CD14-positive monocyte (primary cell): ENCODE data around the gene LDLRAD4. TPM values are rescaled to one million over a fixed set of nuclear protein-coding genes. Genes with fewer than 3 reads are reported as not detected.

ENCODE experiments used
- DNase-seq, 3 donors: peaks; one replicate each; pipeline ENCODE4 v3.0.0-alpha.2; 2011 to 2022
- H2AFZ ChIP-seq: 2 replicates; pipeline ENCODE4 v1.6.0; 2012; ENCODE audit warnings: mild to moderate bottlenecking, low read depth, low read length, inconsistent platforms; ENCODE audit not compliant: insufficient read depth, poor library complexity, severe bottlenecking
- H3K27ac ChIP-seq, 2 donors: 1 replicate in 1 of 2; 2 replicates in 1 of 2; pipeline ENCODE4 v1.5.1; 2012 to 2013; ENCODE audit warnings: low read length in 2 of 2, control low read depth in 1 of 2, inconsistent platforms in 1 of 2, low read depth in 1 of 2, mild to moderate bottlenecking in 1 of 2
- H3K27me3 ChIP-seq, 2 donors: one replicate each; pipeline versions ENCODE4 v1.6.0 to v1.6.1; 2011 to 2013; ENCODE audit warnings: low read length in 2 of 2; ENCODE audit not compliant: control insufficient read depth in 2 of 2, insufficient read depth in 2 of 2
- H3K36me3 ChIP-seq, 2 donors: replicated peaks in 1 of 2; 1 replicate in 1 of 2; 2 replicates in 1 of 2; pipeline versions ENCODE4 v1.5.1 to v1.6.1; 2012 to 2013; ENCODE audit warnings: low read length in 2 of 2, control low read depth in 1 of 2, inconsistent platforms in 1 of 2, mild to moderate bottlenecking in 1 of 2; ENCODE audit not compliant: insufficient read depth in 2 of 2, control insufficient read depth in 1 of 2
- H3K4me1 ChIP-seq, 2 donors: 1 replicate in 1 of 2; 2 replicates in 1 of 2; pipeline versions ENCODE4 v1.5.1 to v1.6.1; 2012 to 2013; ENCODE audit warnings: low read length in 2 of 2, control low read depth in 1 of 2, inconsistent platforms in 1 of 2, mild to moderate bottlenecking in 1 of 2, moderate library complexity in 1 of 2; ENCODE audit not compliant: insufficient read depth in 2 of 2, control insufficient read depth in 1 of 2
- H3K4me2 ChIP-seq: replicated peaks from 2 replicates; pipeline ENCODE3; 2012; ENCODE audit warnings: low read length, moderate library complexity, mild to moderate bottlenecking; ENCODE audit not compliant: poor library complexity, severe bottlenecking; ENCODE audit errors: extremely low read depth
- H3K4me3 ChIP-seq, 3 experiments: fragments of 200-600 bp in 1 of 3; sonication (generic) in 1 of 3; replicated peaks in 1 of 3; 1 replicate in 2 of 3; 2 replicates in 1 of 3; pipeline ENCODE4 v1.5.1; 2011 to 2013; ENCODE audit warnings: low read length in 3 of 3, mild to moderate bottlenecking in 3 of 3, control low read depth in 2 of 3, low read depth in 2 of 3, inconsistent platforms in 1 of 3, moderate library complexity in 1 of 3
- H3K79me2 ChIP-seq: 2 replicates; pipeline ENCODE4 v1.6.0; 2012; ENCODE audit warnings: mild to moderate bottlenecking, control low read depth, inconsistent platforms, low read length, moderate library complexity; ENCODE audit not compliant: insufficient read depth
- H3K9ac ChIP-seq: 2 replicates; pipeline ENCODE4 v1.6.0; 2017; ENCODE audit warnings: low read length, mild to moderate bottlenecking; ENCODE audit not compliant: insufficient read depth, poor library complexity, severe bottlenecking
- H3K9me3 ChIP-seq, 2 donors: replicated peaks in 1 of 2; 1 replicate in 1 of 2; 2 replicates in 1 of 2; pipeline versions ENCODE4 v1.5.1 to v1.6.1; 2012 to 2013; ENCODE audit warnings: low read length in 2 of 2, control low read depth in 1 of 2; ENCODE audit not compliant: control insufficient read depth in 1 of 2, insufficient read depth in 1 of 2
- H4K20me1 ChIP-seq: 2 replicates; pipeline ENCODE4 v1.6.0; 2012; ENCODE audit warnings: mild to moderate bottlenecking, low read length, control low read depth, moderate library complexity; ENCODE audit not compliant: insufficient read depth
- H3K27ac Mint-ChIP-seq, 7 donors: one replicate each; pipeline ENCODE4 v1.8.0; 2020; ENCODE audit warnings: mild to moderate bottlenecking in 7 of 7, mixed read lengths in 7 of 7, moderate library complexity in 6 of 7, inconsistent platforms in 2 of 7
- H3K27me3 Mint-ChIP-seq, 3 donors: one replicate each; pipeline ENCODE4 v1.8.0; 2021 to 2022; ENCODE audit warnings: low read depth in 3 of 3, mild to moderate bottlenecking in 3 of 3, mixed read lengths in 3 of 3, moderate library complexity in 3 of 3, inconsistent platforms in 1 of 3
- H3K36me3 Mint-ChIP-seq, 2 donors: one replicate each; pipeline ENCODE4 v1.8.0; 2020; ENCODE audit warnings: mixed read lengths in 2 of 2, inconsistent platforms in 1 of 2, mild to moderate bottlenecking in 1 of 2
- H3K4me1 Mint-ChIP-seq: one replicate; pipeline ENCODE4 v1.8.0; 2020; ENCODE audit warnings: mild to moderate bottlenecking, mixed read lengths
- H3K4me3 Mint-ChIP-seq, 2 donors: one replicate each; pipeline ENCODE4 v1.8.0; 2020; ENCODE audit warnings: mild to moderate bottlenecking in 2 of 2, mixed read lengths in 2 of 2, moderate library complexity in 1 of 2
- H3K9me3 Mint-ChIP-seq, 7 donors: one replicate each; pipeline ENCODE4 v1.8.0; 2020 to 2022; ENCODE audit warnings: mixed read lengths in 7 of 7, mild to moderate bottlenecking in 6 of 7, moderate library complexity in 6 of 7, inconsistent platforms in 2 of 7
- CTCF ChIP-seq: fragments of 200-600 bp; IDR thresholded peaks from one replicate; pipeline ENCODE4 v1.8.0; 2022; ENCODE audit warnings: antibody characterized with exemption, mild to moderate bottlenecking
- WGBS: methylation state at CpG from one replicate; pipeline ENCODE4 v1.1.5; 2013; ENCODE audit warnings: missing lambda C conversion rate; ENCODE audit not compliant: insufficient coverage; 5-methylcytosine and 5-hydroxymethylcytosine counted together
- intact Hi-C, 2 donors: fragments of 100-400 bp; cut with micrococcal nuclease; formaldehyde crosslinking; loops; one replicate each; pipeline versions ENCODE4 v1.15.0 to v1.15.1; 2023
- polyA plus RNA-seq, 3 donors: library from polyadenylated mRNA; depleted of rRNA in 1 of 3; unstranded in 2 of 3; stranded (reverse) in 1 of 3; fragments of 300-500 nt in 2 of 3; fragments of >200 nt in 1 of 3; fragmentation: Illumina TruSeq in 2 of 3; gene quantifications; 1 replicate in 2 of 3; 2 replicates in 1 of 3; pipeline ENCODE4 v1.2.3, GENCODE V29; 2012 to 2021

LDLRAD4 gene
- polyA plus RNA-seq, 3 donors = 13.5 to 15.4 (median 13.8) TPM

- 92% methylated on average over 2 of the region's 9 CpGs for WGBS
Measured at GRCh38 chr18:13617826-13618515, 399.4 kb downstream of the LDLRAD4 start.

More at GRCh38 chr18:13617826-13618515, 399.4 kb downstream of the LDLRAD4 start:
- H2AFZ ChIP-seq = no peak overlapping the region
- intact Hi-C loops = no loop called here
- H4K20me1 ChIP-seq = no peaks in the 10 kb centered on the region
- DNase-seq = no peak
- Mint-ChIP-seq H3K4me1 (peaks cover 37% of the 10 kb centered on the region), H3K27me3 (peaks cover 9 to 13% (median 12%) of the 10 kb centered on the region in 3 donors), H3K9me3 (peaks cover 0 to 6% (median 0%) of the 10 kb centered on the region in 7 donors), H3K36me3 (peaks cover 25% of the 10 kb centered on the region in 2 donors), H3K27ac (no peak overlapping the region), H3K4me3 (no peak overlapping the region)
- no peaks in the 10 kb centered on the region for H3K79me2 ChIP-seq
- no peak overlapping the region for H3K4me2 ChIP-seq
- TF ChIP-seq CTCF = no peak
- H3K9me3 ChIP-seq = no peaks in the 10 kb centered on the region
- no peak overlapping the region for H3K9ac ChIP-seq
- peaks cover 0 to 4% of the 10 kb centered on the region in 2 donors for H3K27me3 ChIP-seq
- peaks cover 29 to 30% of the 10 kb centered on the region in 2 donors for H3K4me1 ChIP-seq
- H3K27ac ChIP-seq = no peak overlapping the region
- no peaks in the 10 kb centered on the region for H3K36me3 ChIP-seq
- H3K4me3 ChIP-seq = no peak overlapping the region
